HepG2 (cell line): Measurements from ENCODE around the gene METTL2A. TPM values are rescaled to one million over a fixed set of nuclear protein-coding genes. Genes with fewer than 3 reads are reported as not detected.

Experiments used
- ATAC-seq: fragments of 200-7000 bp; cut with Tn5 transposase; 3 replicates; pipeline ENCODE4 v1.9.1; 2020; ENCODE audit warnings: mild to moderate bottlenecking, moderate library complexity
- BruUV-seq: library from RNA; stranded (reverse); fragments of 400-500 nt; replicated peaks from 2 replicates; lab custom pipeline; 2021; lab: Mats Ljungman, UMichigan
- CTCF ChIA-PET: fragments of 300-600 bp; formaldehyde crosslinking; extraction: SDS; loops from one replicate; lab custom pipeline; 2021; ENCODE audit warnings: low total read pairs, inconsistent platforms, low intra/inter-chr PET ratio; lab: Yijun Ruan, JAX
- POLR2A ChIA-PET: fragments of 350-600 bp; sonication (Branson Sonifier 250); formaldehyde crosslinking; loops from one replicate; lab custom pipeline; 2020; ENCODE audit warnings: antibody characterized with exemption, inconsistent platforms; lab: Yijun Ruan, JAX
- DNase-seq: peaks from one replicate; pipeline ENCODE4 v3.0.0-alpha.2; 2015; ENCODE audit warnings: low spot score
- FAIRE-seq: peaks from 3 replicates; lab custom pipeline; 2011; peaks lifted over from hg19 to GRCh38; lab: Jason Lieb, UNC
- H2AFZ ChIP-seq: one replicate; pipeline ENCODE4 v1.6.1; 2011; ENCODE audit warnings: low read length, inconsistent platforms
- H3K27ac ChIP-seq: fragments of 300-600 bp; 3 replicates; pipeline ENCODE4 v1.8.0; 2011; ENCODE audit warnings: mixed run types, mild to moderate bottlenecking, mixed read lengths, low read length, inconsistent platforms; ENCODE audit not compliant: insufficient read depth; ENCODE audit errors: extremely low read length
- H3K27me3 ChIP-seq, 2 experiments: fragments of 200-600 bp in 1 of 2; 2 replicates in 1 of 2; 3 replicates in 1 of 2; pipeline versions ENCODE4 v1.6.0 to v1.8.0; 2011; ENCODE audit warnings: low read length in 2 of 2, mild to moderate bottlenecking in 2 of 2, moderate library complexity in 2 of 2, inconsistent platforms in 1 of 2; ENCODE audit not compliant: insufficient read depth in 2 of 2, control insufficient read depth in 1 of 2
- H3K36me3 ChIP-seq, 2 experiments: fragments of 200-600 bp in 1 of 2; replicated peaks in 1 of 2; 2 replicates in 1 of 2; 3 replicates in 1 of 2; pipeline versions ENCODE4 v1.5.1 to v1.8.0; 2011; ENCODE audit warnings: low read length in 2 of 2, inconsistent platforms in 1 of 2; ENCODE audit not compliant: insufficient read depth in 2 of 2, control insufficient read depth in 1 of 2
- H3K4me1 ChIP-seq: 2 replicates; pipeline ENCODE4 v1.5.1; 2012; ENCODE audit warnings: low read length, inconsistent platforms; ENCODE audit not compliant: insufficient read depth
- H3K4me2 ChIP-seq: 2 replicates; pipeline ENCODE4 v1.6.0; 2011; ENCODE audit warnings: low read depth, low read length, inconsistent platforms
- H3K4me3 ChIP-seq, 3 experiments: fragments of 200-600 bp in 1 of 3; sonication (generic), shearing (Covaris generic) in 1 of 3; replicated peaks in 1 of 3; 2 replicates each; pipeline ENCODE4 v1.5.1; 2011 to 2016; ENCODE audit warnings: low read length in 3 of 3, inconsistent platforms in 2 of 3, low read depth in 2 of 3, mild to moderate bottlenecking in 2 of 3, control low read depth in 1 of 3, mixed read lengths in 1 of 3; ENCODE audit not compliant: insufficient read depth in 1 of 3
- H3K79me2 ChIP-seq: one replicate; pipeline ENCODE4 v1.6.1; 2011; ENCODE audit warnings: low read length, inconsistent platforms; ENCODE audit not compliant: insufficient read depth
- H3K9ac ChIP-seq: 2 replicates; pipeline ENCODE4 v1.6.0; 2011; ENCODE audit warnings: mild to moderate bottlenecking, low read depth, low read length, inconsistent platforms; ENCODE audit not compliant: insufficient read depth
- H3K9me3 ChIP-seq: 2 replicates; pipeline ENCODE4 v1.5.1; 2012; ENCODE audit warnings: mild to moderate bottlenecking, low read length
- H4K20me1 ChIP-seq: 2 replicates; pipeline ENCODE4 v1.6.0; 2011; ENCODE audit warnings: inconsistent platforms, mild to moderate bottlenecking, low read length, moderate library complexity; ENCODE audit not compliant: insufficient read depth
- ARID4A ChIP-seq: sonication (generic); formaldehyde crosslinking; IDR thresholded peaks from 2 replicates; pipeline ENCODE4 v1.5.0; 2020; ENCODE audit warnings: mild to moderate bottlenecking, missing genetic modification reagents, borderline replicate concordance
- NKX3-1 ChIP-seq: sonication (generic); formaldehyde crosslinking; IDR thresholded peaks from 2 replicates; pipeline ENCODE4 v1.5.0; 2020; ENCODE audit warnings: missing genetic modification reagents
- NPAS2 ChIP-seq: sonication (generic); formaldehyde crosslinking; IDR thresholded peaks from 2 replicates; pipeline ENCODE4 v1.8.0; 2022; ENCODE audit warnings: mild to moderate bottlenecking, missing genetic modification reagents, borderline replicate concordance
- NR0B2 ChIP-seq: sonication (generic); formaldehyde crosslinking; IDR thresholded peaks from 2 replicates; pipeline ENCODE4 v1.4.0; 2020; ENCODE audit warnings: mild to moderate bottlenecking, missing genetic modification reagents
- SMAD1 ChIP-seq: sonication (generic); formaldehyde crosslinking; IDR thresholded peaks from 2 replicates; pipeline ENCODE4 v1.4.0; 2020; ENCODE audit warnings: missing genetic modification reagents, low read depth, mild to moderate bottlenecking, borderline replicate concordance
- ZBTB1 ChIP-seq: sonication (generic); formaldehyde crosslinking; IDR thresholded peaks from 2 replicates; pipeline ENCODE4 v1.4.0; 2020; ENCODE audit warnings: missing genetic modification reagents, borderline replicate concordance
- ZKSCAN1 ChIP-seq: fragments of 150-350 bp; IDR thresholded peaks from 2 replicates; pipeline ENCODE4 v1.6.1; 2014; ENCODE audit warnings: low read length
- ZNF20 ChIP-seq: sonication (generic); formaldehyde crosslinking; IDR thresholded peaks from 2 replicates; pipeline ENCODE4 v1.4.0; 2020; ENCODE audit warnings: mild to moderate bottlenecking, moderate library complexity, missing genetic modification reagents
- ZNF550 ChIP-seq: sonication (generic); formaldehyde crosslinking; IDR thresholded peaks from 2 replicates; pipeline ENCODE4 v1.4.0; 2020; ENCODE audit warnings: mild to moderate bottlenecking, missing genetic modification reagents, borderline replicate concordance
- ZNF569 ChIP-seq: sonication (generic); formaldehyde crosslinking; IDR thresholded peaks from 2 replicates; pipeline ENCODE4 v1.5.0; 2020; ENCODE audit warnings: mild to moderate bottlenecking, missing genetic modification reagents, moderate library complexity, borderline replicate concordance
- ZNF616 ChIP-seq: sonication (generic); formaldehyde crosslinking; IDR thresholded peaks from 2 replicates; pipeline ENCODE4 v1.5.0; 2020; ENCODE audit warnings: low read depth, mild to moderate bottlenecking, missing genetic modification reagents
- WGBS: methylation state at CpG from one replicate; pipeline ENCODE4 v1.1.6; 2017; ENCODE audit warnings: low lambda C conversion rate; 5-methylcytosine and 5-hydroxymethylcytosine counted together
- in situ Hi-C: cut with HindIII; loops from 2 replicates; pipeline ENCODE4 v1.10.0; 2017; ENCODE audit warnings: low pct_unique_long_range_greater_than_20kb; ENCODE audit not compliant: extremely low pct_ligation_motif_present
- intact Hi-C: fragments of 100-400 bp; cut with micrococcal nuclease; formaldehyde crosslinking; loops from one replicate; pipeline ENCODE4 v1.10.0; 2022; ENCODE audit not compliant: unreplicated experiment
- polyA plus RNA-seq, 8 experiments: library from polyadenylated mRNA; depleted of rRNA in 3 of 8; stranded (reverse) in 7 of 8; unstranded in 1 of 8; fragments of >200 nt; fragmentation: Illumina TruSeq in 4 of 8; extraction: Trizol in 4 of 8; gene quantifications; 2 replicates each; pipeline versions ENCODE4 v1.2.1 to v1.2.3, GENCODE V29; 2011 to 2016; ENCODE audit warnings: low read depth in 4 of 8, missing spikeins in 1 of 8, mixed read lengths in 1 of 8; ENCODE audit not compliant: insufficient read depth in 1 of 8
- total RNA-seq, 5 experiments: library from RNA; depleted of rRNA; stranded (reverse); fragments of >200 nt; fragmentation: Illumina TruSeq; extraction: Trizol; gene quantifications; 2 replicates each; pipeline ENCODE4 v1.2.3, GENCODE V29; 2016; ENCODE audit warnings: low read depth in 1 of 5

The METTL2A gene
- total and polyA plus RNA-seq, 2 of the 13 experiments (the other 11 are each of a cell fraction or from before 2014, with no cell fraction given), result 15.6 to 32.3 TPM

GRCh38 chr17:62423647-62424461 lies at the start of gene METTL2A (continued):
- TF ChIP-seq ARID4A (peak; percentile 95; the same call in 1 of the 2 replicates), SMAD1 (CRISPR knock-in tag) (peak; percentile 71; the same call in 1 of the 2 replicates), ZKSCAN1 (0 out of 2 replicates have a peak, but pooled peaks have one; percentile 15), NKX3-1 (CRISPR knock-in tag) (peak; percentile 71; the same call in 1 of the 2 replicates)

- WGBS, result 11% methylated on average over 3 of the region's 3 CpGs
- intact Hi-C loops, result no loop called here
Observed at GRCh38 chr17:62380253-62380652, 43.4 kb upstream of the METTL2A start, which contains the start of gene EFCAB3. TSS of gene EFCAB3 (plus strand) at chr17:62380553. CDS start at chr17:62382980, 2,427 bp downstream.

More at GRCh38 chr17:62380253-62380652, 43.4 kb upstream of the METTL2A start, which contains the start of gene EFCAB3:
- Histone ChIP-seq H3K79me2 (no peaks in the 10 kb centered on the region), H3K9ac (no peak within 1 kb of the TSS), H3K4me1 (no peaks in the 10 kb centered on the region), H3K4me2 (no peak within 1 kb of the TSS), H4K20me1 (no peaks in the 10 kb centered on the region), H3K9me3 (no peaks in the 10 kb centered on the region), H3K27ac (no peak within 1 kb of the TSS), H2AFZ (no peak within 1 kb of the TSS), H3K4me3 (no peak within 1 kb of the TSS), H3K27me3 (peaks cover 0 to 5% of the 10 kb centered on the region in 2 experiments; a peak in 1 of 5 replicates), H3K36me3 (no peaks in the 10 kb centered on the region)
- POLR2A ChIA-PET, result no interaction called here
- no peak for TF ChIP-seq NR0B2 (CRISPR knock-in tag)
- no peak for TF ChIP-seq ZNF616 (CRISPR knock-in tag)
- no peak for TF ChIP-seq NPAS2 (CRISPR knock-in tag)
- no peak for TF ChIP-seq ZBTB1 (CRISPR knock-in tag)
- TF ChIP-seq ZNF20, result no peak
- TF ChIP-seq ZNF550 (CRISPR knock-in tag), result no peak
- TF ChIP-seq ZNF569 (CRISPR knock-in tag), result no peak
- FAIRE-seq (no peak), ATAC-seq (no peak), DNase-seq (no peak)
- CTCF ChIA-PET, result no interaction called here
- no TSS peak for BruUV-seq
- in situ Hi-C loops, result no loop called here
